HEK293T (cell line): ENCODE results near the gene MERTK.
"Not testable (repeated sequence)": the region's sequence is repeated elsewhere in the genome, so short reads cannot be mapped to it uniquely, and the experiment has no call there.

ENCODE experiments used
- BHLHE40 ChIP-seq: fragments of 450-650 bp; IDR thresholded peaks from 2 replicates; pipeline ENCODE4 v1.6.1; 2016; ENCODE audit warnings: mild to moderate bottlenecking, moderate library complexity, borderline replicate concordance
- ELF4 ChIP-seq: fragments of 450-650 bp; IDR thresholded peaks from 2 replicates; pipeline ENCODE4 v1.6.1; 2017; ENCODE audit warnings: antibody characterized with exemption
- FOXK2 ChIP-seq: fragments of 450-650 bp; IDR thresholded peaks from 2 replicates; pipeline ENCODE4 v1.6.1; 2016; ENCODE audit warnings: mild to moderate bottlenecking
- FOXM1 ChIP-seq: fragments of 450-650 bp; IDR thresholded peaks from 2 replicates; pipeline ENCODE4 v1.6.1; 2017; ENCODE audit warnings: mild to moderate bottlenecking, borderline replicate concordance
- HDGF ChIP-seq: fragments of 450-650 bp; IDR thresholded peaks from 2 replicates; pipeline ENCODE4 v1.6.1; 2017; ENCODE audit warnings: antibody characterized with exemption, borderline replicate concordance
- L3MBTL2 ChIP-seq: fragments of 450-650 bp; conservative IDR thresholded peaks from 2 replicates; pipeline ENCODE4 v1.6.1; 2016; ENCODE audit warnings: mild to moderate bottlenecking
- NFRKB ChIP-seq: fragments of 450-650 bp; IDR thresholded peaks from 2 replicates; pipeline ENCODE4 v1.6.1; 2016; ENCODE audit warnings: mild to moderate bottlenecking, moderate library complexity
- PKNOX1 ChIP-seq: fragments of 450-650 bp; IDR thresholded peaks from 2 replicates; pipeline ENCODE4 v1.6.1; 2016
- SP1 ChIP-seq: fragments of 450-650 bp; IDR thresholded peaks from 2 replicates; pipeline ENCODE4 v1.6.1; 2017
- SUZ12 ChIP-seq: fragments of 450-650 bp; IDR thresholded peaks from 2 replicates; pipeline ENCODE4 v1.6.1; 2016; ENCODE audit warnings: mild to moderate bottlenecking
- ZNF384 ChIP-seq: fragments of 450-650 bp; IDR thresholded peaks from 2 replicates; pipeline ENCODE4 v1.6.1; 2016

- not testable (repeated sequence) for TF ChIP-seq FOXM1, HDGF, PKNOX1, SP1, L3MBTL2, SUZ12, FOXK2, NFRKB, BHLHE40, ELF4, ZNF384
These were observed 171.4 kb downstream of the MERTK start for GRCh38 chr2:112069794-112070193.
